CD14-positive monocyte (primary cell): ENCODE data around the gene TRIM37. TPM values are rescaled to one million over a fixed set of nuclear protein-coding genes. Genes with fewer than 3 reads are reported as not detected.
A peak's percentile ranks its signal among the peaks of the same experiment; 100 is the strongest.

Experiments
- DNase-seq, 3 donors: peaks; one replicate each; pipeline ENCODE4 v3.0.0-alpha.2; 2011 to 2022
- H2AFZ ChIP-seq: 2 replicates; pipeline ENCODE4 v1.6.0; 2012; ENCODE audit warnings: mild to moderate bottlenecking, low read depth, low read length, inconsistent platforms; ENCODE audit not compliant: insufficient read depth, poor library complexity, severe bottlenecking
- H3K27ac ChIP-seq, 2 donors: 1 replicate in 1 of 2; 2 replicates in 1 of 2; pipeline ENCODE4 v1.5.1; 2012 to 2013; ENCODE audit warnings: low read length in 2 of 2, control low read depth in 1 of 2, inconsistent platforms in 1 of 2, low read depth in 1 of 2, mild to moderate bottlenecking in 1 of 2
- H3K27me3 ChIP-seq, 2 donors: one replicate each; pipeline versions ENCODE4 v1.6.0 to v1.6.1; 2011 to 2013; ENCODE audit warnings: low read length in 2 of 2; ENCODE audit not compliant: control insufficient read depth in 2 of 2, insufficient read depth in 2 of 2
- H3K36me3 ChIP-seq, 2 donors: replicated peaks in 1 of 2; 1 replicate in 1 of 2; 2 replicates in 1 of 2; pipeline versions ENCODE4 v1.5.1 to v1.6.1; 2012 to 2013; ENCODE audit warnings: low read length in 2 of 2, control low read depth in 1 of 2, inconsistent platforms in 1 of 2, mild to moderate bottlenecking in 1 of 2; ENCODE audit not compliant: insufficient read depth in 2 of 2, control insufficient read depth in 1 of 2
- H3K4me1 ChIP-seq, 2 donors: 1 replicate in 1 of 2; 2 replicates in 1 of 2; pipeline versions ENCODE4 v1.5.1 to v1.6.1; 2012 to 2013; ENCODE audit warnings: low read length in 2 of 2, control low read depth in 1 of 2, inconsistent platforms in 1 of 2, mild to moderate bottlenecking in 1 of 2, moderate library complexity in 1 of 2; ENCODE audit not compliant: insufficient read depth in 2 of 2, control insufficient read depth in 1 of 2
- H3K4me2 ChIP-seq: replicated peaks from 2 replicates; pipeline ENCODE3; 2012; ENCODE audit warnings: low read length, moderate library complexity, mild to moderate bottlenecking; ENCODE audit not compliant: poor library complexity, severe bottlenecking; ENCODE audit errors: extremely low read depth
- H3K4me3 ChIP-seq, 3 experiments: fragments of 200-600 bp in 1 of 3; sonication (generic) in 1 of 3; replicated peaks in 1 of 3; 1 replicate in 2 of 3; 2 replicates in 1 of 3; pipeline ENCODE4 v1.5.1; 2011 to 2013; ENCODE audit warnings: low read length in 3 of 3, mild to moderate bottlenecking in 3 of 3, control low read depth in 2 of 3, low read depth in 2 of 3, inconsistent platforms in 1 of 3, moderate library complexity in 1 of 3
- H3K79me2 ChIP-seq: 2 replicates; pipeline ENCODE4 v1.6.0; 2012; ENCODE audit warnings: mild to moderate bottlenecking, control low read depth, inconsistent platforms, low read length, moderate library complexity; ENCODE audit not compliant: insufficient read depth
- H3K9ac ChIP-seq: 2 replicates; pipeline ENCODE4 v1.6.0; 2017; ENCODE audit warnings: low read length, mild to moderate bottlenecking; ENCODE audit not compliant: insufficient read depth, poor library complexity, severe bottlenecking
- H3K9me3 ChIP-seq, 2 donors: replicated peaks in 1 of 2; 1 replicate in 1 of 2; 2 replicates in 1 of 2; pipeline versions ENCODE4 v1.5.1 to v1.6.1; 2012 to 2013; ENCODE audit warnings: low read length in 2 of 2, control low read depth in 1 of 2; ENCODE audit not compliant: control insufficient read depth in 1 of 2, insufficient read depth in 1 of 2
- H4K20me1 ChIP-seq: 2 replicates; pipeline ENCODE4 v1.6.0; 2012; ENCODE audit warnings: mild to moderate bottlenecking, low read length, control low read depth, moderate library complexity; ENCODE audit not compliant: insufficient read depth
- H3K27ac Mint-ChIP-seq, 7 donors: one replicate each; pipeline ENCODE4 v1.8.0; 2020; ENCODE audit warnings: mild to moderate bottlenecking in 7 of 7, mixed read lengths in 7 of 7, moderate library complexity in 6 of 7, inconsistent platforms in 2 of 7
- H3K27me3 Mint-ChIP-seq, 3 donors: one replicate each; pipeline ENCODE4 v1.8.0; 2021 to 2022; ENCODE audit warnings: low read depth in 3 of 3, mild to moderate bottlenecking in 3 of 3, mixed read lengths in 3 of 3, moderate library complexity in 3 of 3, inconsistent platforms in 1 of 3
- H3K36me3 Mint-ChIP-seq, 2 donors: one replicate each; pipeline ENCODE4 v1.8.0; 2020; ENCODE audit warnings: mixed read lengths in 2 of 2, inconsistent platforms in 1 of 2, mild to moderate bottlenecking in 1 of 2
- H3K4me1 Mint-ChIP-seq: one replicate; pipeline ENCODE4 v1.8.0; 2020; ENCODE audit warnings: mild to moderate bottlenecking, mixed read lengths
- H3K4me3 Mint-ChIP-seq, 2 donors: one replicate each; pipeline ENCODE4 v1.8.0; 2020; ENCODE audit warnings: mild to moderate bottlenecking in 2 of 2, mixed read lengths in 2 of 2, moderate library complexity in 1 of 2
- H3K9me3 Mint-ChIP-seq, 7 donors: one replicate each; pipeline ENCODE4 v1.8.0; 2020 to 2022; ENCODE audit warnings: mixed read lengths in 7 of 7, mild to moderate bottlenecking in 6 of 7, moderate library complexity in 6 of 7, inconsistent platforms in 2 of 7
- CTCF ChIP-seq: fragments of 200-600 bp; IDR thresholded peaks from one replicate; pipeline ENCODE4 v1.8.0; 2022; ENCODE audit warnings: antibody characterized with exemption, mild to moderate bottlenecking
- WGBS: methylation state at CpG from one replicate; pipeline ENCODE4 v1.1.5; 2013; ENCODE audit warnings: missing lambda C conversion rate; ENCODE audit not compliant: insufficient coverage; 5-methylcytosine and 5-hydroxymethylcytosine counted together
- intact Hi-C, 2 donors: fragments of 100-400 bp; cut with micrococcal nuclease; formaldehyde crosslinking; loops; one replicate each; pipeline versions ENCODE4 v1.15.0 to v1.15.1; 2023
- polyA plus RNA-seq, 3 donors: library from polyadenylated mRNA; depleted of rRNA in 1 of 3; unstranded in 2 of 3; stranded (reverse) in 1 of 3; fragments of 300-500 nt in 2 of 3; fragments of >200 nt in 1 of 3; fragmentation: Illumina TruSeq in 2 of 3; gene quantifications; 1 replicate in 2 of 3; 2 replicates in 1 of 3; pipeline ENCODE4 v1.2.3, GENCODE V29; 2012 to 2021

TRIM37 gene
- polyA plus RNA-seq, 3 donors = 2.7 to 6.1 (median 5.3) TPM

- Histone ChIP-seq H3K4me3 (no peak overlapping the region), H3K4me2 (no peak overlapping the region), H4K20me1 (no peaks in the 10 kb centered on the region), H3K9me3 (no peaks in the 10 kb centered on the region), H3K27me3 (no peaks in the 10 kb centered on the region), H3K36me3 (peaks cover 7 to 19% of the 10 kb centered on the region in 2 donors), H3K79me2 (peaks cover 28% of the 10 kb centered on the region), H3K9ac (no peak overlapping the region), H2AFZ (no peak overlapping the region), H3K27ac (no peak overlapping the region), H3K4me1 (no peaks in the 10 kb centered on the region)
- no peak for DNase-seq
- Mint-ChIP-seq H3K27me3 (no peaks in the 10 kb centered on the region), H3K4me1 (no peaks in the 10 kb centered on the region), H3K4me3 (no peak overlapping the region), H3K9me3 (peaks cover 0 to 3% (median 0%) of the 10 kb centered on the region in 7 donors), H3K36me3 (peaks cover 24 to 26% of the 10 kb centered on the region in 2 donors), H3K27ac (no peak overlapping the region)
- intact Hi-C loops = no loop called here
- TF ChIP-seq CTCF = no peak
Measured at GRCh38 chr17:59097876-59098275, 8.8 kb downstream of the TRIM37 start.

- Histone ChIP-seq H3K79me2 (peaks cover 23% of the 10 kb centered on the region), H3K9me3 (no peaks in the 10 kb centered on the region), H3K4me3 (no peak overlapping the region), H3K9ac (no peak overlapping the region), H2AFZ (no peak overlapping the region), H3K27ac (no peak overlapping the region), H3K27me3 (no peaks in the 10 kb centered on the region), H3K36me3 (peaks cover 2 to 12% of the 10 kb centered on the region in 2 donors), H3K4me2 (no peak overlapping the region), H4K20me1 (no peaks in the 10 kb centered on the region), H3K4me1 (no peaks in the 10 kb centered on the region)
- WGBS = 97% methylated on average over 2 of the region's 6 CpGs
- Mint-ChIP-seq H3K4me3 (no peak overlapping the region), H3K27me3 (no peaks in the 10 kb centered on the region), H3K27ac (peak overlapping the region in 2 of 7 donors; percentile 1 to 4), H3K36me3 (peaks cover 15 to 20% of the 10 kb centered on the region in 2 donors), H3K9me3 (peaks cover 0 to 3% (median 0%) of the 10 kb centered on the region in 7 donors), H3K4me1 (no peaks in the 10 kb centered on the region)
- DNase-seq = no peak
- intact Hi-C loops = no loop called here
- no peak for TF ChIP-seq CTCF
Measured at GRCh38 chr17:59094861-59095530, 11.7 kb downstream of the TRIM37 start.
